ENCODE measurements around the gene PDXP. TPM values are rescaled to one million over a fixed set of nuclear protein-coding genes. Genes with fewer than 3 reads are reported as not detected.

PDXP gene
- total and polyA plus RNA-seq, 2 of the 13 experiments (the other 11 are each of a cell fraction or from before 2014, with no cell fraction given) = 58.2 to 70.6 TPM

DNA sequence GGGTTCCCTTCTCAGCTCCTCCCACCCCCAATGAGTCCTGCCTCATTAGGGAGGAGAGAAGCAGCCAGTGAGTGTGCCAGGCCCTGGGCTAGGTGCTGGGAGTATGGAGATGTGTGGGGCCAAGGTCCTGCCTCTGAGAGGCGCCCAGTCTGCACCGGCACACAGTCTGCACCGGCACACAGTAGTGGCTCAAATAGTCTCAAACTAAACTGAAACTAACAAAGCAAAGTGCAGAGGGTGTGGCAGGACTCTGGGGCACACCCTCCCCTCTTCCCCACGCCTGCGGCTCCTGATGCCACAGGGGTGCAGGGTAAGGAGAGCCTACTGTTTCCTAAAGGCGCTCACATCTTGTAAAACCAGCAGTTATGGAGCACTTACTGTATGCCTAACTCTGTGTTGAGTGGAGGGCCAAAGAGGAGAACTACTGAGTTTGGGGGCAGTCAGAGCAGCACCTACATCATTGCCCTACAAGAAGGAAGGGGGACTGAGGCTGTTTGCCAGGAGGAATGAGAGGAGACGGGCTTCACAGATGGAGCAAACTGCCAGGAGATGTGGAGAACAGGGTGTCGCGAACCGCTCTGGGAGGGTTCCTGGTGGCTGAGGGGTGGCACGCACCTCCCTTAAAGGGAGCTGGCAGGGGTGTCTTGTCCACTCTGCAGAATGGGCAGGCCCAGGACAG is 20.0 kb upstream of the PDXP start (continued):
- TF ChIP-seq, protein P1, sequence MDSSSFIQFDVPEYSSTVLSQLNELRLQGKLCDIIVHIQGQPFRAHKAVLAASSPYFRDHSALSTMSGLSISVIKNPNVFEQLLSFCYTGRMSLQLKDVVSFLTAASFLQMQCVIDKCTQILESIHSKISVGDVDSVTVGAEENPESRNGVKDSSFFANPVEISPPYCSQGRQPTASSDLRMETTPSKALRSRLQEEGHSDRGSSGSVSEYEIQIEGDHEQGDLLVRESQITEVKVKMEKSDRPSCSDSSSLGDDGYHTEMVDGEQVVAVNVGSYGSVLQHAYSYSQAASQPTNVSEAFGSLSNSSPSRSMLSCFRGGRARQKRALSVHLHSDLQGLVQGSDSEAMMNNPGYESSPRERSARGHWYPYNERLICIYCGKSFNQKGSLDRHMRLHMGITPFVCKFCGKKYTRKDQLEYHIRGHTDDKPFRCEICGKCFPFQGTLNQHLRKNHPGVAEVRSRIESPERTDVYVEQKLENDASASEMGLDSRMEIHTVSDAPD (CRISPR knock-in tag; IDR thresholded peaks at IDR 0.05) = no peak
- TF ChIP-seq HMG20B (CRISPR knock-in tag; conservative IDR thresholded peaks at IDR 0.05) = no peak
- TF ChIP-seq, protein P2, sequence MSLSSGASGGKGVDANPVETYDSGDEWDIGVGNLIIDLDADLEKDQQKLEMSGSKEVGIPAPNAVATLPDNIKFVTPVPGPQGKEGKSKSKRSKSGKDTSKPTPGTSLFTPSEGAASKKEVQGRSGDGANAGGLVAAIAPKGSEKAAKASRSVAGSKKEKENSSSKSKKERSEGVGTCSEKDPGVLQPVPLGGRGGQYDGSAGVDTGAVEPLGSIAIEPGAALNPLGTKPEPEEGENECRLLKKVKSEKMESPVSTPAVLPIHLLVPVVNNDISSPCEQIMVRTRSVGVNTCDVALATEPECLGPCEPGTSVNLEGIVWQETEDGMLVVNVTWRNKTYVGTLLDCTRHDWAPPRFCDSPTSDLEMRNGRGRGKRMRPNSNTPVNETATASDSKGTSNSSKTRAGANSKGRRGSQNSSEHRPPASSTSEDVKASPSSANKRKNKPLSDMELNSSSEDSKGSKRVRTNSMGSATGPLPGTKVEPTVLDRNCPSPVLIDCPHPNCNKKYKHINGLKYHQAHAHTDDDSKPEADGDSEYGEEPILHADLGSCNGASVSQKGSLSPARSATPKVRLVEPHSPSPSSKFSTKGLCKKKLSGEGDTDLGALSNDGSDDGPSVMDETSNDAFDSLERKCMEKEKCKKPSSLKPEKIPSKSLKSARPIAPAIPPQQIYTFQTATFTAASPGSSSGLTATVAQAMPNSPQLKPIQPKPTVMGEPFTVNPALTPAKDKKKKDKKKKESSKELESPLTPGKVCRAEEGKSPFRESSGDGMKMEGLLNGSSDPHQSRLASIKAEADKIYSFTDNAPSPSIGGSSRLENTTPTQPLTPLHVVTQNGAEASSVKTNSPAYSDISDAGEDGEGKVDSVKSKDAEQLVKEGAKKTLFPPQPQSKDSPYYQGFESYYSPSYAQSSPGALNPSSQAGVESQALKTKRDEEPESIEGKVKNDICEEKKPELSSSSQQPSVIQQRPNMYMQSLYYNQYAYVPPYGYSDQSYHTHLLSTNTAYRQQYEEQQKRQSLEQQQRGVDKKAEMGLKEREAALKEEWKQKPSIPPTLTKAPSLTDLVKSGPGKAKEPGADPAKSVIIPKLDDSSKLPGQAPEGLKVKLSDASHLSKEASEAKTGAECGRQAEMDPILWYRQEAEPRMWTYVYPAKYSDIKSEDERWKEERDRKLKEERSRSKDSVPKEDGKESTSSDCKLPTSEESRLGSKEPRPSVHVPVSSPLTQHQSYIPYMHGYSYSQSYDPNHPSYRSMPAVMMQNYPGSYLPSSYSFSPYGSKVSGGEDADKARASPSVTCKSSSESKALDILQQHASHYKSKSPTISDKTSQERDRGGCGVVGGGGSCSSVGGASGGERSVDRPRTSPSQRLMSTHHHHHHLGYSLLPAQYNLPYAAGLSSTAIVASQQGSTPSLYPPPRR (CRISPR knock-in tag; IDR thresholded peaks at IDR 0.05; ENCODE audit: borderline replicate concordance) = peak; percentile 42
- TF ChIP-seq, protein P3, sequence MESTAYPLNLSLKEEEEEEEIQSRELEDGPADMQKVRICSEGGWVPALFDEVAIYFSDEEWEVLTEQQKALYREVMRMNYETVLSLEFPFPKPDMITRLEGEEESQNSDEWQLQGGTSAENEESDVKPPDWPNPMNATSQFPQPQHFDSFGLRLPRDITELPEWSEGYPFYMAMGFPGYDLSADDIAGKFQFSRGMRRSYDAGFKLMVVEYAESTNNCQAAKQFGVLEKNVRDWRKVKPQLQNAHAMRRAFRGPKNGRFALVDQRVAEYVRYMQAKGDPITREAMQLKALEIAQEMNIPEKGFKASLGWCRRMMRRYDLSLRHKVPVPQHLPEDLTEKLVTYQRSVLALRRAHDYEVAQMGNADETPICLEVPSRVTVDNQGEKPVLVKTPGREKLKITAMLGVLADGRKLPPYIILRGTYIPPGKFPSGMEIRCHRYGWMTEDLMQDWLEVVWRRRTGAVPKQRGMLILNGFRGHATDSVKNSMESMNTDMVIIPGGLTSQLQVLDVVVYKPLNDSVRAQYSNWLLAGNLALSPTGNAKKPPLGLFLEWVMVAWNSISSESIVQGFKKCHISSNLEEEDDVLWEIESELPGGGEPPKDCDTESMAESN (CRISPR knock-in tag; conservative IDR thresholded peaks at IDR 0.05) = peak; percentile 68; the same call in 1 of the 2 replicates
- TF ChIP-seq, protein P4, sequence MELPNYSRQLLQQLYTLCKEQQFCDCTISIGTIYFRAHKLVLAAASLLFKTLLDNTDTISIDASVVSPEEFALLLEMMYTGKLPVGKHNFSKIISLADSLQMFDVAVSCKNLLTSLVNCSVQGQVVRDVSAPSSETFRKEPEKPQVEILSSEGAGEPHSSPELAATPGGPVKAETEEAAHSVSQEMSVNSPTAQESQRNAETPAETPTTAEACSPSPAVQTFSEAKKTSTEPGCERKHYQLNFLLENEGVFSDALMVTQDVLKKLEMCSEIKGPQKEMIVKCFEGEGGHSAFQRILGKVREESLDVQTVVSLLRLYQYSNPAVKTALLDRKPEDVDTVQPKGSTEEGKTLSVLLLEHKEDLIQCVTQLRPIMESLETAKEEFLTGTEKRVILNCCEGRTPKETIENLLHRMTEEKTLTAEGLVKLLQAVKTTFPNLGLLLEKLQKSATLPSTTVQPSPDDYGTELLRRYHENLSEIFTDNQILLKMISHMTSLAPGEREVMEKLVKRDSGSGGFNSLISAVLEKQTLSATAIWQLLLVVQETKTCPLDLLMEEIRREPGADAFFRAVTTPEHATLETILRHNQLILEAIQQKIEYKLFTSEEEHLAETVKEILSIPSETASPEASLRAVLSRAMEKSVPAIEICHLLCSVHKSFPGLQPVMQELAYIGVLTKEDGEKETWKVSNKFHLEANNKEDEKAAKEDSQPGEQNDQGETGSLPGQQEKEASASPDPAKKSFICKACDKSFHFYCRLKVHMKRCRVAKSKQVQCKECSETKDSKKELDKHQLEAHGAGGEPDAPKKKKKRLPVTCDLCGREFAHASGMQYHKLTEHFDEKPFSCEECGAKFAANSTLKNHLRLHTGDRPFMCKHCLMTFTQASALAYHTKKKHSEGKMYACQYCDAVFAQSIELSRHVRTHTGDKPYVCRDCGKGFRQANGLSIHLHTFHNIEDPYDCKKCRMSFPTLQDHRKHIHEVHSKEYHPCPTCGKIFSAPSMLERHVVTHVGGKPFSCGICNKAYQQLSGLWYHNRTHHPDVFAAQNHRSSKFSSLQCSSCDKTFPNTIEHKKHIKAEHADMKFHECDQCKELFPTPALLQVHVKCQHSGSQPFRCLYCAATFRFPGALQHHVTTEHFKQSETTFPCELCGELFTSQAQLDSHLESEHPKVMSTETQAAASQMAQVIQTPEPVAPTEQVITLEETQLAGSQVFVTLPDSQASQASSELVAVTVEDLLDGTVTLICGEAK (IDR thresholded peaks at IDR 0.05) = no peak
- TF ChIP-seq, protein P4 (CRISPR knock-in tag; IDR thresholded peaks at IDR 0.05) = no peak
- TF ChIP-seq, protein P5, sequence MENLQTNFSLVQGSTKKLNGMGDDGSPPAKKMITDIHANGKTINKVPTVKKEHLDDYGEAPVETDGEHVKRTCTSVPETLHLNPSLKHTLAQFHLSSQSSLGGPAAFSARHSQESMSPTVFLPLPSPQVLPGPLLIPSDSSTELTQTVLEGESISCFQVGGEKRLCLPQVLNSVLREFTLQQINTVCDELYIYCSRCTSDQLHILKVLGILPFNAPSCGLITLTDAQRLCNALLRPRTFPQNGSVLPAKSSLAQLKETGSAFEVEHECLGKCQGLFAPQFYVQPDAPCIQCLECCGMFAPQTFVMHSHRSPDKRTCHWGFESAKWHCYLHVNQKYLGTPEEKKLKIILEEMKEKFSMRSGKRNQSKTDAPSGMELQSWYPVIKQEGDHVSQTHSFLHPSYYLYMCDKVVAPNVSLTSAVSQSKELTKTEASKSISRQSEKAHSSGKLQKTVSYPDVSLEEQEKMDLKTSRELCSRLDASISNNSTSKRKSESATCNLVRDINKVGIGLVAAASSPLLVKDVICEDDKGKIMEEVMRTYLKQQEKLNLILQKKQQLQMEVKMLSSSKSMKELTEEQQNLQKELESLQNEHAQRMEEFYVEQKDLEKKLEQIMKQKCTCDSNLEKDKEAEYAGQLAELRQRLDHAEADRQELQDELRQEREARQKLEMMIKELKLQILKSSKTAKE (CRISPR knock-in tag; IDR thresholded peaks at IDR 0.05; ENCODE audit: borderline replicate concordance) = no peak
- no peak for TF ChIP-seq KDM5B (CRISPR knock-in tag; IDR thresholded peaks at IDR 0.05; ENCODE audit: borderline replicate concordance)

Data from HepG2 (cell line).